ENCODE results near the gene DOLPP1. TPM values are rescaled to one million over a fixed set of nuclear protein-coding genes. Genes with fewer than 3 reads are reported as not detected.

DOLPP1 gene
- total and polyA plus RNA-seq, 2 of the 13 experiments (the other 11 are each of a cell fraction or from before 2014, with no cell fraction given) = 21.0 to 34.1 TPM

DNA sequence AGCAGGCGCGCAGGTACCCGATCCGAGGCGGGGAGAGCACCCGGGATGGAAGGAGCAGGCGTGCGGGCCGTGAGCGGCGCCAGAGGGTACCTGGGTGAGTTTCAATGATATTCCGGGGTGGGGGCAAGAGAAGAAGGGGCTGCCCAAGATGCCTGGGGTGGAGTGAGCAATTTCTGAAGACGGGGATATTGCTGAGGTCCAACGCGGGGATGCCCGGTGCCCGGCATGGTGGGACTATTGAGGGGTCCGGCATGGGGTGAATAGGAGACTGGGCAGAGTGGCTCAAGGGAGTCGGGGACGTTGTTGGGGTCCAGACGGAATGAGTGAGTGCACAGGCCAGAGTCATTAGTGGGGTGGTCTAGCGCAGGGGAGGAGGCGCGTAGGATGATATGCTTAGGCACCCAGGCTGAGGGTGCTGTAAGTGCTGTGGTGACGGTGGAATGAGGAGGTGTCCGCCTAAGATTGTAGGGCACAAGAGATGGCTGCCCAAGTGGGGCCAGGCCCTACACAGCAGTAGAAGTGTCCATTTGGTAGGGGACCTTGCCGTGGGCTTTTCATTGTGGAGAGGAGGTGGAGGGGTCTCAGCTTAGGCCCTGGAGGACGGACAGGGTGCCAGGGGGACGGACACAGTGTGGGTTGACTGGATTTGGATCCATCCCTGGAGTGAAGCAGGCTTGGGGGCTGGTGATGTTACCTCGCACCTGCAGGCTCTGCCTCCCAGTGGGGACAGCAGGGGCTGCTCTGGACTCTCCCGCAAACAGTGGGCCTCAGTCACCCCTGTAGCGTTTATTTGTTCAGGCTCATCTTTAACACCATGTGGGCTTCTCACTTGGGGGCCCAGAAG is 43.8 kb upstream of the DOLPP1 start (continued):
- TF ChIP-seq, protein P1, sequence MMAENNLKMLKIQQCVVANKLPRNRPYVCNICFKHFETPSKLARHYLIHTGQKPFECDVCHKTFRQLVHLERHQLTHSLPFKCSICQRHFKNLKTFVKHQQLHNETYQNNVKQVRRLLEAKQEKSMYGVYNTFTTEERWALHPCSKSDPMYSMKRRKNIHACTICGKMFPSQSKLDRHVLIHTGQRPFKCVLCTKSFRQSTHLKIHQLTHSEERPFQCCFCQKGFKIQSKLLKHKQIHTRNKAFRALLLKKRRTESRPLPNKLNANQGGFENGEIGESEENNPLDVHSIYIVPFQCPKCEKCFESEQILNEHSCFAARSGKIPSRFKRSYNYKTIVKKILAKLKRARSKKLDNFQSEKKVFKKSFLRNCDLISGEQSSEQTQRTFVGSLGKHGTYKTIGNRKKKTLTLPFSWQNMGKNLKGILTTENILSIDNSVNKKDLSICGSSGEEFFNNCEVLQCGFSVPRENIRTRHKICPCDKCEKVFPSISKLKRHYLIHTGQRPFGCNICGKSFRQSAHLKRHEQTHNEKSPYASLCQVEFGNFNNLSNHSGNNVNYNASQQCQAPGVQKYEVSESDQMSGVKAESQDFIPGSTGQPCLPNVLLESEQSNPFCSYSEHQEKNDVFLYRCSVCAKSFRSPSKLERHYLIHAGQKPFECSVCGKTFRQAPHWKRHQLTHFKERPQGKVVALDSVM (CRISPR knock-in tag; IDR thresholded peaks at IDR 0.05) = 0 out of 2 replicates have a peak, but pooled peaks have one; percentile 9
- peak; percentile 10; the same call in 1 of the 2 replicates for TF ChIP-seq NR2C2 (CRISPR knock-in tag; IDR thresholded peaks at IDR 0.05; ENCODE audit: borderline replicate concordance)
- peak; percentile 28; the same call in 1 of the 2 replicates for TF ChIP-seq ZFY (CRISPR knock-in tag; IDR thresholded peaks at IDR 0.05)
- TF ChIP-seq, protein P2, sequence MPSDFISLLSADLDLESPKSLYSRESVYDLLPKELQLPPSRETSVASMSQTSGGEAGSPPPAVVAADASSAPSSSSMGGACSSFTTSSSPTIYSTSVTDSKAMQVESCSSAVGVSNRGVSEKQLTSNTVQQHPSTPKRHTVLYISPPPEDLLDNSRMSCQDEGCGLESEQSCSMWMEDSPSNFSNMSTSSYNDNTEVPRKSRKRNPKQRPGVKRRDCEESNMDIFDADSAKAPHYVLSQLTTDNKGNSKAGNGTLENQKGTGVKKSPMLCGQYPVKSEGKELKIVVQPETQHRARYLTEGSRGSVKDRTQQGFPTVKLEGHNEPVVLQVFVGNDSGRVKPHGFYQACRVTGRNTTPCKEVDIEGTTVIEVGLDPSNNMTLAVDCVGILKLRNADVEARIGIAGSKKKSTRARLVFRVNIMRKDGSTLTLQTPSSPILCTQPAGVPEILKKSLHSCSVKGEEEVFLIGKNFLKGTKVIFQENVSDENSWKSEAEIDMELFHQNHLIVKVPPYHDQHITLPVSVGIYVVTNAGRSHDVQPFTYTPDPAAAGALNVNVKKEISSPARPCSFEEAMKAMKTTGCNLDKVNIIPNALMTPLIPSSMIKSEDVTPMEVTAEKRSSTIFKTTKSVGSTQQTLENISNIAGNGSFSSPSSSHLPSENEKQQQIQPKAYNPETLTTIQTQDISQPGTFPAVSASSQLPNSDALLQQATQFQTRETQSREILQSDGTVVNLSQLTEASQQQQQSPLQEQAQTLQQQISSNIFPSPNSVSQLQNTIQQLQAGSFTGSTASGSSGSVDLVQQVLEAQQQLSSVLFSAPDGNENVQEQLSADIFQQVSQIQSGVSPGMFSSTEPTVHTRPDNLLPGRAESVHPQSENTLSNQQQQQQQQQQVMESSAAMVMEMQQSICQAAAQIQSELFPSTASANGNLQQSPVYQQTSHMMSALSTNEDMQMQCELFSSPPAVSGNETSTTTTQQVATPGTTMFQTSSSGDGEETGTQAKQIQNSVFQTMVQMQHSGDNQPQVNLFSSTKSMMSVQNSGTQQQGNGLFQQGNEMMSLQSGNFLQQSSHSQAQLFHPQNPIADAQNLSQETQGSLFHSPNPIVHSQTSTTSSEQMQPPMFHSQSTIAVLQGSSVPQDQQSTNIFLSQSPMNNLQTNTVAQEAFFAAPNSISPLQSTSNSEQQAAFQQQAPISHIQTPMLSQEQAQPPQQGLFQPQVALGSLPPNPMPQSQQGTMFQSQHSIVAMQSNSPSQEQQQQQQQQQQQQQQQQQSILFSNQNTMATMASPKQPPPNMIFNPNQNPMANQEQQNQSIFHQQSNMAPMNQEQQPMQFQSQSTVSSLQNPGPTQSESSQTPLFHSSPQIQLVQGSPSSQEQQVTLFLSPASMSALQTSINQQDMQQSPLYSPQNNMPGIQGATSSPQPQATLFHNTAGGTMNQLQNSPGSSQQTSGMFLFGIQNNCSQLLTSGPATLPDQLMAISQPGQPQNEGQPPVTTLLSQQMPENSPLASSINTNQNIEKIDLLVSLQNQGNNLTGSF (CRISPR knock-in tag; IDR thresholded peaks at IDR 0.05) = 0 out of 2 replicates have a peak, but pooled peaks have one; percentile 9
- TF ChIP-seq ZNF615 (CRISPR knock-in tag; IDR thresholded peaks at IDR 0.05; ENCODE audit: borderline replicate concordance) = 0 out of 2 replicates have a peak, but pooled peaks have one; percentile 30
- TF ChIP-seq SMC3 (IDR thresholded peaks at IDR 0.05; ENCODE audit: low read length) = no peak
- 0 out of 2 replicates have a peak, but pooled peaks have one; percentile 51 for TF ChIP-seq SAFB2 (CRISPR knock-in tag; IDR thresholded peaks at IDR 0.05; ENCODE audit: borderline replicate concordance, low read depth)
- no peak for TF ChIP-seq ZNF441 (CRISPR knock-in tag; IDR thresholded peaks at IDR 0.05; ENCODE audit: borderline replicate concordance)

Measured in HepG2 (cell line).